CD4-positive, alpha-beta T cell treated with Interleukin-17A for 1 hour (primary cell): ENCODE measurements around the gene ESYT2.
"Not testable (repeated sequence)": the region's sequence is repeated elsewhere in the genome, so short reads cannot be mapped to it uniquely, and the experiment has no call there.

Source experiments
- DNase-seq: peaks from one replicate; pipeline ENCODE4 v3.0.0-alpha.2; 2020

Gene ESYT2

GRCh38 chr7:158710651-158711102, 118.6 kb downstream of the ESYT2 start:
- DNase-seq, result peak; percentile 39

DNA sequence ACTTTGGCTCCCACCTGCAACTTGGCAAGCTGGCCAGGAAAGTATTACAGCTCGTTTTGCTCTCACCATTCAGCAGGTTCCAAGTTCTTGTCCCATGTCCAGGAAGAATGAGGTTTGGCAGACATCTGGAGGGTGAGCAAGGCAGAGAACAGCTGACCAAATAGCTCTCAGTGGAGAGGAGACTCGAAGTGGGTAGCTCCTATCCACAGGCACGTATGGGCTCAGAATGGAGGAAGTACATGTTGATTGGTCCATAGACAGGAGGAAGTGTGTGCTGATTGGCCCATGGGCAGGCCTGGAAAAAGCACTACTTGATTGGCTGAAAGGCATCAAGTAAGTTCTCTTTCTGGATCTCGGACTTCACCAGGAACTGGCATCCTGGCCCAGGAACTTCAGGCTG, 121.7 kb downstream of the ESYT2 start:
- no peak for DNase-seq

DNA sequence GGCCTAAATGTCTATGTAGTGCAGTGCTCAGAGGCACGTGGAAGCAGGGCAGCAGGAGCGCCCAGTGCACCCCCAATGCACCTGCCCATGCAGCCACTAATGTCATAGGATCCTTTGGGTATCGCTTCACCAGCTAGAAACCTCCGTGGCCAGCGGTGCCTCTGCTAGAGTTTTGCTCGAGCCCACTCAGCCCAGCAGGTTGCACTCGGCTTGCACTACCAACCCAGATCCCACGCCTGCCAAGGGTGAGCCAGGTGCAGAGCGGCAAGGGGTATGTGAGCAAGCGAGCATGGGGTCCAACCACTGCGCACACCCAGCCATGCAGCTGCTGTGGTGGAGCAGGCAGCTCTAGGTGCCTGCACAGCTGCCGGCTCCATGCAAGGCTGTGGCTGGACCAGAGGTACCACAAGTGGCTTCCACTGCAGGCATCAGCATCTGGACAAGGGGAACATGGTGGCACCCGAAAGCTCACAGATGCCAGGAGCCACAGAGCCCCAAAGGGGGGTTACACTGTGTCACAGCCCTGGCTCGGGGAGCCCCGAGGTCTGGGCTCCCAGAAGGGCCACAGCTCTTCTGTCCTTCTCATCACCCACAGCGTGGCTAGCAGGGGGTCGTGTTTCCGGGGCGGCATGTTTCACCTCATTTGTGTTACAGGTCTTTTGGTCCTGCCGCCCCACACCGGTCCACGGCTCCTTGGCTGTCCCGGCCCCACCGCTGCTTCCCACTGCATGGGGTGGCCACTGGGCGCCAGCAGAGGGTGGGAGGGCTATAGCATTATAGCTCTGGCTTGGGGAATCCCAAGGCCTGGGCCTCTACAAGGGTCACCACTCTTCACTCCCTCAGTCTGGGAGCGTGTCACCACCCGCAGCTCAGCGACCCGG, 122.4 kb downstream of the ESYT2 start:
- DNase-seq, result no peak

DNA sequence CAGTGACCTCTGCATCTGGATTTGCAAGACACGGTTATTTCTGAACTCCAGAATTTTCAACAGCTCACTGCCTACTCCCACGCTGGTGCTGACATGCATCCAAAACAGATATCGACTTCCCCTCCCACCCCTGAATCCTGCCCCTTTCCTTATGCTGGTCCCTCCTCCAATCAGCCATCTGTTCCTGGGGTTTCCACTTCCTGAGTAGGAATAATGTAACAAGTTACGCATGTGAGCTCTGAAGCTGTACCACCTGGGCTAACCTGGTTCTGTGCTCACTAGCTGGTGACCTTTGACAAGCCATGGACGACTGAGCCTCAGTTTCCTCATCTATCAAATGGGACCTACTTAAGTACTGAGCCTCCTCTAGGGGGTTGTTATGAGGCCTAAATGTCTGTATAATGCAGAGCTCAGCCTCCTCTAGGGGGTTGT, 123.0 kb downstream of the ESYT2 start:
- no peak for DNase-seq

- DNase-seq, result no peak
Measured at GRCh38 chr7:158705234-158705850, 124.0 kb downstream of the ESYT2 start.

- peak; percentile 97 for DNase-seq
Measured at GRCh38 chr7:158704524-158705233, 124.6 kb downstream of the ESYT2 start, which contains the start of gene NCAPG2. TSS of gene NCAPG2 (minus strand) at chr7:158704804. CDS start at chr7:158701899, 2,905 bp downstream.

GRCh38 chr7:158703679-158704523, 125.4 kb downstream of the ESYT2 start:
- DNase-seq, result not testable (repeated sequence)

GRCh38 chr7:158702944-158703343, 126.4 kb downstream of the ESYT2 start:
- no peak for DNase-seq

GRCh38 chr7:158702196-158702595, 127.1 kb downstream of the ESYT2 start:
- no peak for DNase-seq

DNA sequence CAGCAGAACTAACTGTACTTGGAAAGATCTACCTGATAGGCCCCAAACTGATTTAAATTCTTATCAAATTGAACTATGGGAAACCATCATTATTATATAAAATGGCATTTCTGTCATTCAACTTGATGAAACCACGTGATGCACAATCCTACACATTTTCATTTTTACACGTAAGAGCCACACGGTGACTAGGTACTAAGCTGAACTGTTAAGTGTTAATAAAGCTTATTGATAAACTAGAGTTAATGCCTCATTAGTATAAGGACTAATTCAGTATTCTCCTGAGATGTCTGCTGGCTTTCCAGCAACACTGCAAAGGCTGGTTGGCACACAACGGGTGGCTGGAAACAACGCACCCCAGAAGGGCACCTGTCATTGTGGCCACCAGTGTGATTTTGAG, 129.3 kb downstream of the ESYT2 start:
- DNase-seq, result no peak

- DNase-seq, result no peak
Measured at GRCh38 chr7:158699341-158699740, 130.0 kb downstream of the ESYT2 start.

- no peak for DNase-seq
Measured at GRCh38 chr7:158698657-158699195, 130.6 kb downstream of the ESYT2 start.

DNA sequence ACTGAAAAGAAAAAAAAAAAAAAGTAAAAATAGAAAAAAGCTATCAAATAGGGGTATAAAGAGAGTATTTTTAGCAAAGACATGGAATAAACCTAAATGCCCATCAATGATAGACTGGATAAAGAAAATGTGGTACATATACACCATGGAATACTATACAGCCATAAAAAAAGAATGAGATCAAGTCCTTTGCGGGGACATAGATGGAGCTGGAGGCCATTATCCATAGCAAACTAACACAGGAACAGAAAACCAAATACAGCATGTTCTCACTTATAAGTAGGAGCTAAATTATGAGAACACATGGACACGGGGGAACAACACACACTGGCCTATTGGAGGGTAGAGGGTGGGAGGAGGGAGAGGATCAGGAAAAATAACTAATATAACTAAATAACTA, 131.7 kb downstream of the ESYT2 start:
- DNase-seq, result not testable (repeated sequence)

GRCh38 chr7:158695726-158696452, 133.4 kb downstream of the ESYT2 start:
- DNase-seq, result peak; percentile 75

GRCh38 chr7:158695056-158695455, 134.3 kb downstream of the ESYT2 start:
- DNase-seq, result no peak

DNA sequence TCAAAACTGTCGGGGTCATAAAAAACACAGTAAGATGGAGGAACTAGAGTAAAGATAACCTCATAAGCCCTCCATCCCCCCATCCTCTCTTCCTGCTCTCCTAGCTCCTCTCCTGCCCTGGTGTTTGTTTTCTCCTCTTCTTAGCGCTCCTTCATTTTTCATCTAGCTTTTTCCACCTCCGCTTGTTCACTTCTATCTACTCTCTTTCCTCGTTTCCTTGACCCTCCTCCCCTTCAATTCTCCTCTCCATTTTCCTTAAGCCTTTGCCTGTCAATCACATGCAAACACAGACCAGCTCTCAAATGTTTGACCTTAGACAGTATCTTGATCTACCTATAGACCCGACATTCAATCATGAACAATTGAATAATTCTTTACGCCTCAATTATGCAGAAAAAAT, 134.7 kb downstream of the ESYT2 start:
- DNase-seq, result no peak

GRCh38 chr7:158689488-158689887, 139.8 kb downstream of the ESYT2 start:
- DNase-seq, result no peak

- DNase-seq, result no peak
Measured at GRCh38 chr7:158687406-158687805, 141.9 kb downstream of the ESYT2 start.

GRCh38 chr7:158685693-158686092, 143.6 kb downstream of the ESYT2 start:
- no peak for DNase-seq

DNA sequence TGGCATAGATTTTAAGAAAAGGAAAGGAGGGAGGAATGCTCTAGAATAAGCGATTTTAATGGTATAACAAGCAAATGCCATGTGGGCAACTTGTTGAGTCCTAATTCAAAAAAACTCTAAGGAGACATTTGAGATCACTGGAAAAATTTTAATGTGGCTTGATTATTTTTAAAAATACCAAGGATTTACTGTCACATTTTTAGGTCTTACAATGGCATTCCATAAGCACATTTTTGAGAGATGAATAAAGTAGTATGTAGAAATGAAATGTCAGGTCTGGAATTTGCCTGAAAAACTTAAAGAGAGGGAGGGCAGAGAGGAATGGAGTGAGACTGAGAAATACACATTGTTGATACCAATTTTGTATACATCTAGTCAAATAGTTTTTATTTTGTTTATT, 145.0 kb downstream of the ESYT2 start:
- no peak for DNase-seq

DNA sequence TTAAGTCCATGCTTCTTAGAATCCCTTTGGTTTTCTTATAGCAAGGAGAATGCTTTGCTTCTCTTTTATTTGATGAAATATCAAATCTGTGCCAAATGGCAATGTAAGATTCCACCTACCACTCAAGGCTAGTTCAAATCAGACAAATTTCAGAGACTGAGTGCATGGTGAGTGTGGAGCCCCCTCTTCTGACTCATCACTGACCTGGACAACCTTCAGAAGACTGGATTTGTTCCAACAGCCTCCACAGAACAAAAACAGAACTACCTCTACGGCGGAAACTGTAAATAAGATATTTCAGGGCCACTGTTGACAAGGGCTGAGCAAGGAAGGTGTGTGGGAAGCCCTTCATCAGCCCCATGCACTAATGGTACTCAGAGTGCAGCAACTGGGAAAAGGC, 145.8 kb downstream of the ESYT2 start:
- no peak for DNase-seq

DNA sequence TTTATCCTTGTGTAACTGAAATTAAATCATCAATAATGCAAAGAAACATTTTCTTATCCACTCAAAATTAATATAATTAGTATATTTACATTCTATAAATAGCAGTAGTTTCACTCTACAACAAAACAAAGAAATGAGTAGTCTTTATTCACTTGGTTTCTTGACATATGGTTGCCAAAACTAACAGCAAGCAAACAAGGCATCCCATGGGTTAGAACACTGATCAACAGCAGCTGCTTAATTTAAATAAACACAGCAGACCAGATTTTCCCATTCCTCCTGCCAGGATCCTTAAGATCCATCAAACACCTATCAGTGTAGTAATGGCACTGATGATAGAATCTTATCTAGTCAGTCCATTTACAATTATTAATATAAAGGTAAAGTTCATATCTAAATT, 146.9 kb downstream of the ESYT2 start:
- no peak for DNase-seq
